Ishikawa (cell line): ENCODE data around the gene UTP14A.

Experiments
- EP300 ChIP-seq: IDR thresholded peaks from 2 replicates; pipeline ENCODE4 v1.6.1; 2012; ENCODE audit warnings: borderline replicate concordance
- RAD21 ChIP-seq: IDR thresholded peaks from 2 replicates; pipeline ENCODE4 v1.6.1; 2012; ENCODE audit warnings: low read depth
- TEAD4 ChIP-seq: IDR thresholded peaks from 2 replicates; pipeline ENCODE4 v1.6.1; 2012
- USF1 ChIP-seq: IDR thresholded peaks from 2 replicates; pipeline ENCODE4 v1.6.1; 2012

- TF ChIP-seq RAD21 (no peak), TEAD4 (no peak), EP300 (no peak), USF1 (no peak)
These were observed 70.5 kb downstream of the UTP14A start for GRCh38 chrX:129976441-129976840.
